ENCODE results near the gene FRS3. TPM values are rescaled to one million over a fixed set of nuclear protein-coding genes. Genes with fewer than 3 reads are reported as not detected.

FRS3 gene
- total and polyA plus RNA-seq, 2 of the 13 experiments (the other 11 are each of a cell fraction or from before 2014, with no cell fraction given) = 3.0 to 7.4 TPM

DNA sequence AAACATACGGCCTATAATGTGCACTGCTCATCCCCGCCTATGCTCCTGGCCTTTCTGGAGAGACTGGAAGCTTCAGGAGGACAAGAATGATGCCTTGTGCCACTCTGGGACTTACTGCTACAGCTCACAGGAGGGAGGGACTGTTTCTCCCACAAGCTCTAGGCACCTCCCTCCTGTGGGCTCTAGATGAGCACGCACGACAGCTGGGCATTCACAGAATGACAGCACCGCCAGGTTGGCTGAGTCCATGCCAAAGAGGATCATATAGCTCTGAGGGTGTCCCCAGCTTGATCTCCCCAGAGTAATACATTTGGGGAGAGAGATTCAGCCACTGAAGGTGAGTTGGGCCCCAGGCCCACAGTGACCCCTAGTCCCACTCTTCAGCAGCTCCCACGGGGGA is 22.4 kb downstream of the FRS3 start (continued):
- TF ChIP-seq, protein P1, sequence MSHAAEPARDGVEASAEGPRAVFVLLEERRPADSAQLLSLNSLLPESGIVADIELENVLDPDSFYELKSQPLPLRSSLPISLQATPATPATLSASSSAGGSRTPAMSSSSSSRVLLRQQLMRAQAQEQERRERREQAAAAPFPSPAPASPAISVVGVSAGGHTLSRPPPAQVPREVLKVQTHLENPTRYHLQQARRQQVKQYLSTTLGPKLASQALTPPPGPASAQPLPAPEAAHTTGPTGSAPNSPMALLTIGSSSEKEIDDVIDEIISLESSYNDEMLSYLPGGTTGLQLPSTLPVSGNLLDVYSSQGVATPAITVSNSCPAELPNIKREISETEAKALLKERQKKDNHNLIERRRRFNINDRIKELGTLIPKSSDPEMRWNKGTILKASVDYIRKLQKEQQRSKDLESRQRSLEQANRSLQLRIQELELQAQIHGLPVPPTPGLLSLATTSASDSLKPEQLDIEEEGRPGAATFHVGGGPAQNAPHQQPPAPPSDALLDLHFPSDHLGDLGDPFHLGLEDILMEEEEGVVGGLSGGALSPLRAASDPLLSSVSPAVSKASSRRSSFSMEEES (CRISPR knock-in tag; IDR thresholded peaks at IDR 0.05) = no peak
- TF ChIP-seq NR2F1 (CRISPR knock-in tag; IDR thresholded peaks at IDR 0.05) (no peak), FOSL1 (CRISPR knock-in tag; IDR thresholded peaks at IDR 0.05; ENCODE audit: borderline replicate concordance) (no peak), EHMT2 (IDR thresholded peaks at IDR 0.05; ENCODE audit: borderline replicate concordance, low read depth, low read length) (no peak)

DNA sequence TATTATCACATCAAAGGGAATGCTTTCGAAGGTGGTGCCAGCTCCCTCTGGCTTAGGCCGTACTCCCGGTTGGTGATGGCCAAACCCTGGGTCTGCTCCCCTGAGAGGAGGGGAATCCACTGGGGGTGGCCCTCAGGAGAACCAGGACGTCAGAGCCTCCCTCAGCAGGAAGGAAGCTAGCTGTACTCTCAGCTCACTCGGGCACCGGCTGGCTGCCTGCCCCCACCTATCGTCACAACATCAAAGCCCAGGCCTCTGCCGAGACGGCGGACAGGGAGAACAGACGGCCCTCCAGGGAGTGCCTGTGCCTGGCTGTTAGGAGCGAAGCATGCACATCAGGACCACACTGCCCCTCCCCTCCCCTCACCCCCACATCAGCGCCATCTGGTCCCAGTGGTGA is 23.3 kb downstream of the FRS3 start:
- no peaks in the 10 kb centered on the region for H4K20me1 ChIP-seq (ENCODE audit: insufficient read depth, low read length)
- H2AFZ ChIP-seq (ENCODE audit: low read length) = peak overlapping the region; percentile 44
- ChIA-PET CTCF (ENCODE audit: low intra/inter-chr PET ratio, low total read pairs) (no interaction called here), POLR2A (interaction anchor here (0.8 to 4.5 kb wide), 4 partner anchors 8 to 23 kb away, joined by 4 to 31 read pairs (median 9); partner anchors contain the start of gene PGC)
- H3K27me3 ChIP-seq (ENCODE audit: control insufficient read depth in 1 of 2, insufficient read depth in 2 of 2, low read length in 2 of 2) = no peaks in the 10 kb centered on the region
- intact Hi-C loops (cut with micrococcal nuclease; ENCODE audit: unreplicated experiment) = no loop called here
- ATAC-seq (peak; percentile 75), FAIRE-seq (no peak), DNase-seq (ENCODE audit: low spot score) (no peak)
- WGBS (ENCODE audit: low lambda C conversion rate) = 63% methylated on average over 2 of the region's 13 CpGs
- no peaks in the 10 kb centered on the region for H3K79me2 ChIP-seq (ENCODE audit: insufficient read depth, low read length)
- H3K9me3 ChIP-seq (ENCODE audit: low read length) = no peaks in the 10 kb centered on the region
- no TSS peak for BruUV-seq (replicated peaks)
- H3K36me3 ChIP-seq (replicated peaks in 1 of 2; ENCODE audit: control insufficient read depth in 1 of 2, insufficient read depth in 2 of 2, low read length in 2 of 2) = no peaks in the 10 kb centered on the region
- H3K4me1 ChIP-seq (ENCODE audit: insufficient read depth, low read length) = peaks cover 71% of the 10 kb centered on the region
- H3K9ac ChIP-seq (ENCODE audit: insufficient read depth, low read depth, low read length) = peak overlapping the region; percentile 28; the same call in 1 of the 2 replicates
- no peak overlapping the region for H3K27ac ChIP-seq (ENCODE audit: extremely low read length, insufficient read depth, low read length)
- peak overlapping the region in 1 of 3 experiments; percentile 0; a peak in 1 of 6 replicates for H3K4me3 ChIP-seq (replicated peaks in 1 of 3; ENCODE audit: insufficient read depth in 1 of 3, low read depth in 2 of 3, low read length in 3 of 3)
- in situ Hi-C loops (cut with HindIII; ENCODE audit: extremely low pct_ligation_motif_present, low pct_unique_long_range_greater_than_20kb) = no loop called here
- peak overlapping the region; percentile 59 for H3K4me2 ChIP-seq (ENCODE audit: low read depth, low read length)
- TF ChIP-seq, protein P2, sequence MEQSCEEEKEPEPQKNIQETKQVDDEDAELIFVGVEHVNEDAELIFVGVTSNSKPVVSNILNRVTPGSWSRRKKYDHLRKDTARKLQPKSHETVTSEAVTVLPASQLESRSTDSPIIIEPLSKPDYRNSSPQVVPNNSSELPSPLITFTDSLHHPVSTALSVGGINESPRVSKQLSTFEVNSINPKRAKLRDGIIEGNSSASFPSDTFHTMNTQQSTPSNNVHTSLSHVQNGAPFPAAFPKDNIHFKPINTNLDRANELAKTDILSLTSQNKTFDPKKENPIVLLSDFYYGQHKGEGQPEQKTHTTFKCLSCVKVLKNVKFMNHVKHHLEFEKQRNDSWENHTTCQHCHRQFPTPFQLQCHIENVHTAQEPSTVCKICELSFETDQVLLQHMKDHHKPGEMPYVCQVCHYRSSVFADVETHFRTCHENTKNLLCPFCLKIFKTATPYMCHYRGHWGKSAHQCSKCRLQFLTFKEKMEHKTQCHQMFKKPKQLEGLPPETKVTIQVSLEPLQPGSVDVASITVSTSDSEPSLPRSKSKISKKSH (CRISPR knock-in tag; IDR thresholded peaks at IDR 0.05; ENCODE audit: borderline replicate concordance) = peak; percentile 43; the same call in 1 of the 2 replicates
- TF ChIP-seq, protein P3, sequence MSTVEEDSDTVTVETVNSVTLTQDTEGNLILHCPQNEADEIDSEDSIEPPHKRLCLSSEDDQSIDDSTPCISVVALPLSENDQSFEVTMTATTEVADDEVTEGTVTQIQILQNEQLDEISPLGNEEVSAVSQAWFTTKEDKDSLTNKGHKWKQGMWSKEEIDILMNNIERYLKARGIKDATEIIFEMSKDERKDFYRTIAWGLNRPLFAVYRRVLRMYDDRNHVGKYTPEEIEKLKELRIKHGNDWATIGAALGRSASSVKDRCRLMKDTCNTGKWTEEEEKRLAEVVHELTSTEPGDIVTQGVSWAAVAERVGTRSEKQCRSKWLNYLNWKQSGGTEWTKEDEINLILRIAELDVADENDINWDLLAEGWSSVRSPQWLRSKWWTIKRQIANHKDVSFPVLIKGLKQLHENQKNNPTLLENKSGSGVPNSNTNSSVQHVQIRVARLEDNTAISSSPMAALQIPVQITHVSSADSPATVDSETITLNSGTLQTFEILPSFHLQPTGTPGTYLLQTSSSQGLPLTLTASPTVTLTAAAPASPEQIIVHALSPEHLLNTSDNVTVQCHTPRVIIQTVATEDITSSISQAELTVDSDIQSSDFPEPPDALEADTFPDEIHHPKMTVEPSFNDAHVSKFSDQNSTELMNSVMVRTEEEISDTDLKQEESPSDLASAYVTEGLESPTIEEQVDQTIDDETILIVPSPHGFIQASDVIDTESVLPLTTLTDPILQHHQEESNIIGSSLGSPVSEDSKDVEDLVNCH (CRISPR knock-in tag; IDR thresholded peaks at IDR 0.05) = no peak
- TF ChIP-seq NCOA1 (CRISPR knock-in tag; IDR thresholded peaks at IDR 0.05) = no peak
- peak; percentile 85 for TF ChIP-seq ZBTB38 (CRISPR knock-in tag; IDR thresholded peaks at IDR 0.05)
- TF ChIP-seq RFX5 (IDR thresholded peaks at IDR 0.05; ENCODE audit: low read depth, low read length) = no peak
- no peak for TF ChIP-seq ZNF577 (CRISPR knock-in tag; IDR thresholded peaks at IDR 0.05; ENCODE audit: borderline replicate concordance, low read depth)
- 0 out of 2 replicates have a peak, but pooled peaks have one; percentile 65 for TF ChIP-seq PCBP1 (IDR thresholded peaks at IDR 0.05; ENCODE audit: borderline replicate concordance, low read depth, low read length)
- no peak for TF ChIP-seq GPN1 (CRISPR knock-in tag; IDR thresholded peaks at IDR 0.05; ENCODE audit: borderline replicate concordance)
- no peak for TF ChIP-seq ELF1 (CRISPR knock-in tag; IDR thresholded peaks at IDR 0.05)
- TF ChIP-seq, protein P4, sequence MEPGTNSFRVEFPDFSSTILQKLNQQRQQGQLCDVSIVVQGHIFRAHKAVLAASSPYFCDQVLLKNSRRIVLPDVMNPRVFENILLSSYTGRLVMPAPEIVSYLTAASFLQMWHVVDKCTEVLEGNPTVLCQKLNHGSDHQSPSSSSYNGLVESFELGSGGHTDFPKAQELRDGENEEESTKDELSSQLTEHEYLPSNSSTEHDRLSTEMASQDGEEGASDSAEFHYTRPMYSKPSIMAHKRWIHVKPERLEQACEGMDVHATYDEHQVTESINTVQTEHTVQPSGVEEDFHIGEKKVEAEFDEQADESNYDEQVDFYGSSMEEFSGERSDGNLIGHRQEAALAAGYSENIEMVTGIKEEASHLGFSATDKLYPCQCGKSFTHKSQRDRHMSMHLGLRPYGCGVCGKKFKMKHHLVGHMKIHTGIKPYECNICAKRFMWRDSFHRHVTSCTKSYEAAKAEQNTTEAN (CRISPR knock-in tag; conservative IDR thresholded peaks at IDR 0.05) = no peak
- no peak for TF ChIP-seq STAG1 (CRISPR knock-in tag; IDR thresholded peaks at IDR 0.05)
